Mucosa of rectum (tissue), 2 donors: ENCODE data around the gene SCUBE1.
A peak's percentile ranks its signal among the peaks of the same experiment; 100 is the strongest.

Source experiments
- H3K27ac ChIP-seq, 2 donors: one replicate each; pipeline ENCODE4 v1.7.0; 2013; ENCODE audit warnings: inconsistent platforms in 2 of 2, low read depth in 2 of 2, low read length in 2 of 2
- H3K27me3 ChIP-seq, 2 donors: one replicate each; pipeline ENCODE4 v1.7.0; 2013; ENCODE audit warnings: low read length in 2 of 2; ENCODE audit not compliant: control insufficient read depth in 2 of 2, insufficient read depth in 2 of 2
- H3K36me3 ChIP-seq, 2 donors: one replicate each; pipeline ENCODE4 v1.7.0; 2013; ENCODE audit warnings: low read length in 2 of 2; ENCODE audit not compliant: control insufficient read depth in 2 of 2, insufficient read depth in 2 of 2
- H3K4me1 ChIP-seq, 2 donors: one replicate each; pipeline ENCODE4 v1.7.0; 2013; ENCODE audit warnings: low read length in 2 of 2, mild to moderate bottlenecking in 1 of 2; ENCODE audit not compliant: control insufficient read depth in 2 of 2, insufficient read depth in 2 of 2
- H3K4me3 ChIP-seq, 2 donors: one replicate each; pipeline ENCODE4 v1.7.0; 2013; ENCODE audit warnings: low read length in 2 of 2
- H3K9ac ChIP-seq, 2 donors: one replicate each; pipeline ENCODE4 v1.7.0; 2013; ENCODE audit warnings: low read length in 2 of 2, low read depth in 1 of 2, mild to moderate bottlenecking in 1 of 2
- H3K9me3 ChIP-seq, 2 donors: one replicate each; pipeline ENCODE4 v1.7.0; 2013; ENCODE audit warnings: low read length in 2 of 2; ENCODE audit not compliant: control insufficient read depth in 2 of 2
- donor health status: healthy.
- donor health status: Normal muscosa, but diverticular disease.

The SCUBE1 gene

DNA sequence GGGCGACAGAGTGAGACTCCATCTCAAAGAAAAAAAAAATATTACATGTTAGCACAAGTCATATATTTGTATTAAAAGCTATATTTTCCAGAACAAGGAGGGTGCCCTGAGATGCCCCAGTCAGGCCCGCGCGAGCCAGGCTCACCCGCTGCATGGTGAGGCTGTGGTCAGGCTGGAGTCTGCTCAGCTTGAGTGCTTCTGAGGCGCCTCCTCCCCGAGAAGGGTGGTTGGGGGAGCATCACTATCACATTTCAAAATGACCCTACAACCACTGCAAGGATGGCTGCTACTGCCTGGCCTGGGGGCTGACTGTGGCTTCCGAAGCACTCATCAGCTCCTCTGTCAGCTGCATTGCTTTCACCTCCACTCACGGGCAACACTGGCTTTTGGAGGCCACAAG, 77.1 kb downstream of the SCUBE1 start:
- peaks cover 7 to 11% of the 10 kb centered on the region in 2 donors for H3K27me3 ChIP-seq
- peaks cover 9 to 12% of the 10 kb centered on the region in 2 donors for H3K4me1 ChIP-seq
- H3K4me3 ChIP-seq, result no peak overlapping the region
- no peak overlapping the region for H3K27ac ChIP-seq
- H3K36me3 ChIP-seq, result no peaks in the 10 kb centered on the region
- H3K9ac ChIP-seq, result no peak overlapping the region
- no peaks in the 10 kb centered on the region for H3K9me3 ChIP-seq

DNA sequence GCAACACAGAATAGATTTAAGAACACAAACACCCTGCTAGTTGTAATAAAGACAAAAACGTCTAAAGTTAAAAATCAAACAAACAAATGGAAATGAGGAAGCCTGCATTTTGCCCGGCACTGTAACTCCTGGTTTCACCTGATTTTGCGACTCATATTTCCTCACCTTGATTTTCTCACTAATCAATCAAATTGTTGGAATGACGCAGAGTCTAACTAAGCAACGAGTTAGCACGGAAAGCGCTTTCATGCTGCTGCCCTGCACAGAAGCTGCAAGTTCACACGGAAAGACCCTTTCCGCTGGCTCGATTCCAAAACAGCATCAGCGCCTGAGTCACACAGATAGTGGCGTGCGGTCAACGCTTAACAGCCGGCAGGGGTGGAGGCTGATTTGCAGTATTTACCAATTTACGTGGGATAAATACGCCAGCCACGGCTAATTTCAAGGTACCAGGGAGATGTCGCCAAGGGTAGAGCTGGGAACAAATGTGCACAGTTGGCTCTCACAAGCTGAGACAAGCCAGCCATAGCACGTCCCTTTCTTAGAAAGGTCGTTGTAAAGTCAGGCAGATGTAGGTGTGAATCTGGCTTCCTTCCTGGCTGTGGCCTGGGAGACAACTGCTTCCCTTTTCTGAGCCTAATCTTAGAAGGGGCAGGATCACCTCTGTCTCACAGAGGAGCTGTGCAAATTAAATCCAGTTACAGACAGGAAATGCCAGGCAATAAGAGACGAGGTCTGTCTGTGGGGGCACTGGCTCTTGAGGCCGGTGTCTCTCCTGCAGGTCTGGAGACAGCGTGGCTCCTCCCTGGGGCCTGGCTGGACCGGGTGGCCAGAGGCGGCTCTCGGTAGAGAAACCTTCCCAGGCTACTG, 79.3 kb downstream of the SCUBE1 start:
- no peaks in the 10 kb centered on the region for H3K9me3 ChIP-seq
- peak overlapping the region; percentile 31 to 65 for H3K4me3 ChIP-seq
- H3K9ac ChIP-seq, result no peak overlapping the region
- H3K36me3 ChIP-seq, result no peaks in the 10 kb centered on the region
- peaks cover 7 to 11% of the 10 kb centered on the region in 2 donors for H3K27me3 ChIP-seq
- H3K4me1 ChIP-seq, result peaks cover 9 to 12% of the 10 kb centered on the region in 2 donors
- peak overlapping the region in 1 of 2 donors; percentile 53 for H3K27ac ChIP-seq

DNA sequence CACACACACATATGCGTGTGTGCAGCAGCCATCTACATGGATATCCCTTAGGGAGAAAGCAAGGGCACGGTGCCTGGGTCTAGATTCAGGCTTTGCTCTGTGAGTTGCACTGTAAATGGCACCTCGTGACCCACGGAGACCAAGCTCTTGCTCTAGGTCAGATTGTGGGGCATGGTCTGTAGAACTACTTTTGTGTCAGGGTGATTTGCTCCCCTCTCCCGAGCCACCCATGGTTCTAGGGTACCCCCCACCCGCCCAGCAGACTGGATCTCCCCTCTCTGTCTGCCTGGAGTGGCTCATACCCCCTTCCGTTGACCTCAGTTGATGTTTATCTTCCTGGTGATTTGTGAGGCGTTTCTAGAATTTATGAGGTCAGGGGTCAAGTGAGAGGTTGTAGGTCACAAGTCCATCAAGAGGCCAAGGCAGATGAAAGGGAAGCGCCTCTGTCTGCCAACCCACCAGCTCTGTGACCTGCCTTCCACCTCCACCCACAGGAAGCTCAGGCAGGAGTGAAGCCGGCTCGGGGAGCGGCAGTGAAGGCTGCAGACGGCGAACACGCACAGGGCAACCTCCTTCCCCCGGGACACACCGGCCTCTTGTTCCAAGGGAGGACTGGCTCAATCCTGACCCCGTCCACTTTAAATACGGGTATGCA, 80.1 kb downstream of the SCUBE1 start:
- H3K9me3 ChIP-seq, result no peaks in the 10 kb centered on the region
- H3K27me3 ChIP-seq, result peaks cover 7 to 11% of the 10 kb centered on the region in 2 donors
- H3K4me1 ChIP-seq, result peaks cover 9 to 12% of the 10 kb centered on the region in 2 donors
- H3K4me3 ChIP-seq, result peak overlapping the region in 1 of 2 donors; percentile 65
- no peaks in the 10 kb centered on the region for H3K36me3 ChIP-seq
- H3K27ac ChIP-seq, result peak overlapping the region in 1 of 2 donors; percentile 53
- no peak overlapping the region for H3K9ac ChIP-seq

DNA sequence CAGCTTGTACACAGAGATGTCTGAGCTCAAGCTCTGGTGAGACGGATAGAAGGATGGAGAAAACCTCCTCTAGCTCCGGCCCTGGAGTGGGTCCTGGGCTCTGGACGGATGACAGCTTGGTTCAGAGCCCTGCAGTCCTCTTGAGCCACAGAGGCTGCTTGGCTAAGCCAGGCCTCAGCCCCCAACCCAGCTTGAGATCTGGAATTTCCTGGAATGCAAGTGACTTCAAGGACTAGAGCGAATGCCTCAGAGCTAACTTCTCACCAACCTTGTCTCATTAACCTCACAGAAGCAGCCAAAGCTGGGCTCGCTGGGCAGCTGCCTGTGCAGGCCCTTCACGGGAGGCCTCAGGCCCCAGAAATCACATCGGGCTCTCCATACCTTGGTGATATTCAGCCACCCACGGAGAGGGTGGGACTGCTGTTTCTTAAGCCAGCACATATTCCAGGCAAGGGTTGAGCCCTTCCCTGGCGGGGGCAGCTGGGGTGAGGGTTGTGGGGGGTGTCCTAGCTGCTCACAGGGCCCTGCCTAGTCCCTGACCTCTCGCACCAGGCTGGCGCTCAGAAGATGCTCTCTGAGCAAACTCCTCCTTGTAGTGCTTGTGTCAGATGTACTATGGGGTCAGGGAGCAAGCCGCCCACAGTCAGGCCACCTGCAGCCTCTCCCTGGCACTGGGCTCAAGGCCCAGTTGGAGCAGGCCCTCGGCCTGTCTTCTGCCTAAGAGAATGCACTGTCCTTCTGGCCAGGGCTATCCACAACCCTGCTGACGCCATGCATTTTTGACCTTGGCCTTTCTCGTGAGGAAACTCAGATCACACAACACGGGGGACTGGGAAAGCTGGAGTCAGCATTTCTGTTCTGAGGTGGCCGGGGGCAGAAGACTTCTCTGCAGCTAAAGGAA, 82.6 kb downstream of the SCUBE1 start:
- H3K36me3 ChIP-seq, result no peaks in the 10 kb centered on the region
- peaks cover 9 to 12% of the 10 kb centered on the region in 2 donors for H3K4me1 ChIP-seq
- H3K27ac ChIP-seq, result no peak overlapping the region
- H3K27me3 ChIP-seq, result peaks cover 7 to 11% of the 10 kb centered on the region in 2 donors
- no peak overlapping the region for H3K4me3 ChIP-seq
- no peaks in the 10 kb centered on the region for H3K9me3 ChIP-seq
- H3K9ac ChIP-seq, result no peak overlapping the region

DNA sequence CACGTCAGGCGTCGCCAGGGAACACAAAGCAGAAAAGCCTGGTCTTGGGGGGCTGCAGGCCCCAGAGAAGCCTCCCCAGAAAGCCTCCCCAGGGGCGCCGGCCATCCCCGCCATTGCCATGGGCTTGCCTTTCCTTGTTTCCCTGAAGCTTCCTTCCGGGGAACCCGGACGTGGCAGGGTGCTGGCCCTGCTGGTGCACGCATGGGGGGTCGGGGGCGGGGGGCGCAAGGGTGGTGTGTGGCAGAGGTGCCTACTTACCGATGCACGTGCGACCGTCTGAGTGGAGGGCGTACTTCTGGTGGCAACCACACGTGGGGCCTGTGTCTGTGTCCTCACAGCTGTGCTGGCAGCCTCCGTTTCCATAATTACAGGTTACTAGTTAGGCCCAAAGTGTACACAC, 85.2 kb downstream of the SCUBE1 start:
- Histone ChIP-seq H3K9me3 (no peaks in the 10 kb centered on the region), H3K4me1 (no peaks in the 10 kb centered on the region), H3K27me3 (no peaks in the 10 kb centered on the region), H3K9ac (no peak overlapping the region), H3K27ac (no peak overlapping the region), H3K4me3 (no peak overlapping the region), H3K36me3 (no peaks in the 10 kb centered on the region)

DNA sequence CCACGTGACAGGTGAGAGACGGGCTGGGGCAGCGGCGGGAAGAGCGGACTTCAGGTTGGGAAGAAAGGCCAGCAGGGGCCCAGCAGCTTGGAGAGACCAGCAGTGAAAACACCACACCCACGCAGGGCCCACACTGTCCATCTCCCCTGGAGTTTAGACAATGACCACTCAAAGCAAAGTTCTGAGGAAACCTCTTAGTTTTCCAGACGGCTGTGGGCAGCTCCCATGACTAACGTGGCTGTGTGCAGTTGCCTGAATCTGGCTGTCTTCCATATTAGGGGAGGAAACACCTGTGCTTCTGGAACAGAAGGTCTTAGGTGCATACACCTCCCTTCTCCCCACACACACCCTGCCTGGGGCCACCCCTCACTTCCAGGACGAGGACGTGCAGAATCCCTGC, 85.6 kb downstream of the SCUBE1 start:
- no peak overlapping the region for H3K4me3 ChIP-seq
- no peak overlapping the region for H3K9ac ChIP-seq
- H3K27me3 ChIP-seq, result no peaks in the 10 kb centered on the region
- H3K9me3 ChIP-seq, result no peaks in the 10 kb centered on the region
- H3K36me3 ChIP-seq, result no peaks in the 10 kb centered on the region
- H3K27ac ChIP-seq, result no peak overlapping the region
- no peaks in the 10 kb centered on the region for H3K4me1 ChIP-seq

DNA sequence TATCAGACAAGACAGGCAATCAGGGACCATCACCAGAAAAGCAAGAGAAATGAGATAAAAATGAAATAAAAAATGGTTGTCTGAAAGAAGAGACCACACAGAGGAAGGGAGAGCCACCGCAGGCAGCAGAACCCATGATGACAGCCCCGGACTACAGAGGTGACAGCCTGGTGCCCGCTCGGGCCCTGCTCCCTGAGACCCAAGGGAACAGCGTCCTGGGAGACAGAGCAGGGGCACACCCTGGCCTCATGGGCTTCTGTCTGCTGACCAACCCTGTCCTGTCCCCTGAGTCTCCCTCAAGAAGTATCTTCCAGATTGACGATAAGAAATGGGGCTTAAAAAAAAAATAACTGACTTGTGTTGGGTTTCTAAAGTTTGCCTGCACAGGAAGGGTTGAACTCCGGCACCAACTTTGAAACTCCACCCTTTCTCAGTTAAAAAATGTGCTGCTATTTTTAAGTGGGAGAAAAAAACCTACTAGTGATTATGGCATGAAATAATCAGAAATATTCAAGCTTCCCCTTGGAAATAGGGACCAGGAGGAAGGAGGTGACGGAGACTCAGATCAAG, 86.1 kb downstream of the SCUBE1 start:
- no peak overlapping the region for H3K9ac ChIP-seq
- H3K27me3 ChIP-seq, result no peaks in the 10 kb centered on the region
- H3K9me3 ChIP-seq, result no peaks in the 10 kb centered on the region
- no peaks in the 10 kb centered on the region for H3K36me3 ChIP-seq
- H3K4me1 ChIP-seq, result no peaks in the 10 kb centered on the region
- H3K27ac ChIP-seq, result no peak overlapping the region
- H3K4me3 ChIP-seq, result no peak overlapping the region

DNA sequence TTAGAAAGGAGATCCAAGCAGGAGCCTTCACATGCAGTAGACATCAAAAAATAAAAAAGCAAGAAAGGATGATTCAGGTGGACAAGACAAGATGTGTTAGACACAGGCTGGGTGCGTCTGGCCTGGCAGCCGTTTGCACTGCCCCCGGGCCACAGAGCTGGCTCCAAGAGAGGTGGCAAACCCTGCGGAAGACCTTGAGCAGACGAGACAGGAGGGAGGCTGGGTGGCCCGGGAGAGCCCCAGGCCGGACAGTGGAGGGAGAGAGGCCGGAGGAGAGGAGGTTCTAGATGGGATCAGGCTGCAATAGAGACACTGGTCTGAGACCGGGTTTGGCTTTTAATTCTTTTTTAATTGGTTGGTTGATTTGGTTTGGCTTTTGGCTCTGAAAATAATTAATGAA, 86.6 kb downstream of the SCUBE1 start:
- Histone ChIP-seq H3K4me1 (no peaks in the 10 kb centered on the region), H3K36me3 (no peaks in the 10 kb centered on the region), H3K27me3 (no peaks in the 10 kb centered on the region), H3K9me3 (no peaks in the 10 kb centered on the region), H3K9ac (no peak overlapping the region), H3K27ac (no peak overlapping the region), H3K4me3 (no peak overlapping the region)

DNA sequence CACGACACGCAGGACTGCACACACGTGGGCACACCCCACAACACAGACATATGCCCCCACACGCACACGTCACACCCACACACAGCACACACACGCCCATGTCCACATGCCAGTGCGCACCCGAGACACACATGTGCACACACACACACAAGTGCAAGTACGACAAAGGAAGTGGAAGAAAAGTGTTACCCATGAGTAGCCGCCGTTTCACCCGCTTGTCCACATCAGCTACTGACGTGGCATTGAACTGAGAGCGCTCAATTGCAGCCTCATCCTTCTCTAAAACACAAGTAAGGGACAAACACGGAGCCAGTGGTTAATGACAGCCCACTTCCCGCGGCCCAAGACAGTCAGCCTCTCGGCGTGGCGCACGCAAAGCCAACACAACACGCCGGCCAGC, 87.9 kb downstream of the SCUBE1 start:
- no peak overlapping the region for H3K27ac ChIP-seq
- no peaks in the 10 kb centered on the region for H3K9me3 ChIP-seq
- no peaks in the 10 kb centered on the region for H3K4me1 ChIP-seq
- H3K9ac ChIP-seq, result no peak overlapping the region
- H3K4me3 ChIP-seq, result no peak overlapping the region
- no peaks in the 10 kb centered on the region for H3K36me3 ChIP-seq
- H3K27me3 ChIP-seq, result no peaks in the 10 kb centered on the region
